Osteoblast (primary cell): ENCODE results near the gene KIAA1671. TPM values are rescaled to one million over a fixed set of nuclear protein-coding genes. Genes with fewer than 3 reads are reported as not detected.

Experiments used
- DNase-seq: peaks from one replicate; pipeline ENCODE4 v3.0.0; 2011; ENCODE audit warnings: low spot score, mixed read lengths; ENCODE audit not compliant: insufficient read length; ENCODE audit errors: missing footprints
- H2AFZ ChIP-seq: 2 replicates; pipeline ENCODE4 v1.6.0; 2011; ENCODE audit warnings: mild to moderate bottlenecking, low read length
- H3K27ac ChIP-seq: 2 replicates; pipeline ENCODE4 v1.5.1; 2011; ENCODE audit warnings: mild to moderate bottlenecking, low read depth, low read length, moderate library complexity
- H3K27me3 ChIP-seq: 2 replicates; pipeline ENCODE4 v1.6.0; 2012; ENCODE audit warnings: mild to moderate bottlenecking, control low read depth, inconsistent platforms, low read length, moderate library complexity; ENCODE audit not compliant: insufficient read depth
- H3K36me3 ChIP-seq: 2 replicates; pipeline ENCODE4 v1.5.1; 2011; ENCODE audit warnings: mild to moderate bottlenecking, low read length, control low read depth, moderate library complexity; ENCODE audit not compliant: insufficient read depth
- H3K4me1 ChIP-seq: 2 replicates; pipeline ENCODE4 v1.5.1; 2011; ENCODE audit warnings: mild to moderate bottlenecking, low read length, control low read depth, moderate library complexity; ENCODE audit not compliant: insufficient read depth
- H3K4me2 ChIP-seq: 2 replicates; pipeline ENCODE4 v1.6.0; 2011; ENCODE audit warnings: mild to moderate bottlenecking, low read length; ENCODE audit not compliant: insufficient read depth
- H3K4me3 ChIP-seq: fragments of 200-600 bp; sonication (generic); 3 replicates; pipeline ENCODE4 v1.5.1; 2012; ENCODE audit warnings: mild to moderate bottlenecking, low read length, inconsistent platforms; ENCODE audit not compliant: insufficient read depth
- H3K79me2 ChIP-seq: 2 replicates; pipeline ENCODE4 v1.6.0; 2012; ENCODE audit warnings: mild to moderate bottlenecking, low read length, control low read depth, inconsistent platforms; ENCODE audit not compliant: insufficient read depth
- H3K9me3 ChIP-seq: 2 replicates; pipeline ENCODE4 v1.5.1; 2011; ENCODE audit warnings: low read depth, low read length, control low read depth
- H4K20me1 ChIP-seq: 2 replicates; pipeline ENCODE4 v1.6.0; 2012; ENCODE audit warnings: mild to moderate bottlenecking, low read length, control low read depth; ENCODE audit not compliant: insufficient read depth
- CTCF ChIP-seq: IDR thresholded peaks from 2 replicates; pipeline ENCODE4 v1.5.1; 2011; ENCODE audit warnings: mild to moderate bottlenecking, low read depth, low read length, moderate library complexity; ENCODE audit errors: extremely low read depth
- total RNA-seq: library from RNA; depleted of rRNA; stranded (reverse); fragments of >200 nt; gene quantifications from 2 replicates; pipeline ENCODE4 v1.2.3, GENCODE V29; 2012

The KIAA1671 gene
- total RNA-seq, 1 donor, result 16.6 TPM

DNA sequence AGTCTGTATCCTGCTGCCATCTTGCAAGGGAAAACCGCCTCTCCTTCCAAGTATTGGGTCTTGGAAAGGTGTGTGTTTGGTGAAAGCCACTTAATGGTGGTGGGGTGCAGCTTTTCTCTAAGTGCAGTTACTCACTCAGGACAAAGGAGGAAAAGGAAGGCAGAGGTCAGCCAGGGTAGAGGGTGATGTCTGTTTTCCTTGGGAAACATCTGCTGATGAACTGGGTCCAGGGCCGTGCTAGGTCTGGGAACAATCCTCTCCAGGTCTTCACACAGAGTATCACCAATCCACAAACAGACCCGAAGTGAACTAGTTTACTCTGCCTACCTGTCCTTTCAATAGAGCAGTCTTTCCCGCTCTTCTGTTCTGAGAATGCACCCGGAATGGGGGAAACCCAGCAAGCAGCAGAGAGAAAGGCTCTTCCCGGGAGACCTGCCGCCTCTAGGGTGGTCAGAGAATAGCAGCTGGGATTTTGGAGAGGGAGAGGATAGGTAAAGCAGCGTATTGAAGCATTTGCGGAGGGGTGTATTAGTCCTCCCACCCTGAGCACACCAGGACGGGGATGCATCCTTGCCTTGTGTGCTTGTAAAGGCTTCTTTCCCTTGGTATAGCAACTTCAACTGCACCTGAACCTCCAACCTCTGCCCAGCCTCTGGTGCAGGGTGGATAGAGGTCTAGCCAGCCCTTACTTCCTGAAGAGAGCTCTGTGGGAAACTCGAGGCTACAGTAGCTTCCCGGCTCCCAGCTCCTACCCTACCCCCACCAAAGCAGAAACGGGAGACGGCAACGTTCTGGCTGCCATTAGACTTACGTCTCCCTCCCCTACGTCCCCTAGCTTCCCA is 26.7 kb upstream of the KIAA1671 start:
- H3K36me3 ChIP-seq, result no peaks in the 10 kb centered on the region
- no peak for DNase-seq
- H3K9me3 ChIP-seq, result peaks cover 6% of the 10 kb centered on the region
- no peaks in the 10 kb centered on the region for H3K79me2 ChIP-seq
- H3K27me3 ChIP-seq, result peaks cover 4% of the 10 kb centered on the region
- H3K4me2 ChIP-seq, result no peak overlapping the region
- no peak overlapping the region for H3K4me3 ChIP-seq
- H2AFZ ChIP-seq, result peak overlapping the region; percentile 31
- H3K27ac ChIP-seq, result no peak overlapping the region
- TF ChIP-seq CTCF, result no peak
- H3K4me1 ChIP-seq, result peaks cover 5% of the 10 kb centered on the region
- no peaks in the 10 kb centered on the region for H4K20me1 ChIP-seq

DNA sequence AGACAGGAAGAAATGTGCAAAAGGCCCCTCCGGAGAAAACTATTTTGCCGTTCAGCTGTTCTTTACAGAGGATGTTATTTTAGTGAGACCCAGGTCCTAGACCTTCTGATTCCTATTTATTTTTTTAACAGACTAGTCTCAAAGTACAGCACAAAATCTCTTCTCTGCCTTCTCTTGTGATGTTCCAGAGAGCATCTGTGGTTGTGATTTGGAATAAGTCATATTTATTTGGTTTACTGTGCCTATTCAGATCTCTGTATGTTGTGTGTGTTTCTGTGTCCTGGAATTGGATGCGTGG is 26.1 kb upstream of the KIAA1671 start:
- no peak overlapping the region for H3K4me2 ChIP-seq
- no peak overlapping the region for H3K4me3 ChIP-seq
- H3K36me3 ChIP-seq, result no peaks in the 10 kb centered on the region
- no peaks in the 10 kb centered on the region for H3K79me2 ChIP-seq
- no peak for TF ChIP-seq CTCF
- H3K4me1 ChIP-seq, result peaks cover 5% of the 10 kb centered on the region
- H3K27ac ChIP-seq, result no peak overlapping the region
- H3K27me3 ChIP-seq, result peaks cover 9% of the 10 kb centered on the region
- no peak for DNase-seq
- H3K9me3 ChIP-seq, result peaks cover 6% of the 10 kb centered on the region
- H4K20me1 ChIP-seq, result no peaks in the 10 kb centered on the region
- peak overlapping the region; percentile 31 for H2AFZ ChIP-seq

DNA sequence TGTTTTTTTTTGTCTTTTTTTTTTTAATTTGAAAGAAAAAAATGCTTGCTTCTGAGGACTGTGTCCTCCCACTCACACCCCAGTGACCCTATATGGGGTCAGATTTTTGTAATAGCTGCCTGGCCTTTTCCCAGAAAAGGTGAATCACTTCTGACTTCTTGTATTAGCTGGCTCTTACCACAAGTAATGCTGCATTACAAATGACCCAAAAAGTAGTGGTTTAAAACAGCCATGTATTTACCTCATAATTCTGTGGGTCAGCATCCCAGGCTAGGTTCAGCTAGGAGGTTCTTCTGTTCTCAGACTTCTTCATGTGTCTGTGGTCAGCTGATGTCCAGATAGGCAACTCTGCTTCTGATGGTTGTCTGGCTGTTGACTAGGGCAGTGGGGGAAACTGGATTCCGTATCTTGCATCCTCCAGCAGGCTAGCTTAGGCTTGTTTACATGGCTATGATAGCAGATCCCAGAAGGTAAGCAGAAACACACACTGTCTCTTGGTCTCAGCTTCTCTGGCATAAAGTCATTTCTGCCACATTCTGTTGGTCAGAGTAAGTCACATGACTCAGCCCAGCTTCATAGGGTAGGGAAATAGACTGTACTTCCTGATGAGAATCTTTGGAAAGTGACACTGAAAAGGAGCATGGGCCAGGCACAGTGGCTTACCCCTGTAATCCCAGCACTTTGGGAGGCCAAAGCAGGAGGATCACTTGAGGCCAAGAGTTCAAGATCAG is 25.5 kb upstream of the KIAA1671 start:
- no peak overlapping the region for H3K27ac ChIP-seq
- H2AFZ ChIP-seq, result no peak overlapping the region
- DNase-seq, result no peak

More for the DNA sequence above, 25.5 kb upstream of the KIAA1671 start:
- Histone ChIP-seq H3K79me2 (no peaks in the 10 kb centered on the region), H3K4me1 (peaks cover 5% of the 10 kb centered on the region), H3K4me2 (no peak overlapping the region), H3K27me3 (peaks cover 15% of the 10 kb centered on the region), H3K36me3 (no peaks in the 10 kb centered on the region), H4K20me1 (no peaks in the 10 kb centered on the region), H3K9me3 (peaks cover 6% of the 10 kb centered on the region), H3K4me3 (no peak overlapping the region)
- TF ChIP-seq CTCF, result no peak
